B cell (primary cell): ENCODE data around the gene B4GALT1. TPM values are rescaled to one million over a fixed set of nuclear protein-coding genes. Genes with fewer than 3 reads are reported as not detected.
"Not testable (repeated sequence)": the region's sequence is repeated elsewhere in the genome, so short reads cannot be mapped to it uniquely, and the experiment has no call there.

Experiments used
- ATAC-seq: fragments of 200-7000 bp; cut with Tn5 transposase; one replicate; pipeline ENCODE4 v1.10.0; 2021; ENCODE audit warnings: low read depth, mild to moderate bottlenecking, moderate number of reproducible peaks, moderate library complexity
- CTCF ChIA-PET: fragments of 350-600 bp; sonication (Branson Sonifier 250); formaldehyde crosslinking; loops from one replicate; lab custom pipeline; 2021; ENCODE audit warnings: antibody characterized with exemption, inconsistent platforms; lab: Charles Lee
- POLR2A ChIA-PET: fragments of 350-600 bp; sonication (Branson Sonifier 250); formaldehyde crosslinking; loops from one replicate; lab custom pipeline; 2021; ENCODE audit warnings: antibody characterized with exemption; lab: Charles Lee
- DNase-seq: peaks from one replicate; pipeline ENCODE4 v3.0.0; 2013
- H2AFZ ChIP-seq: 2 replicates; pipeline ENCODE4 v1.6.1; 2012; ENCODE audit warnings: mild to moderate bottlenecking, low read depth, low read length; ENCODE audit not compliant: insufficient read depth, poor library complexity, severe bottlenecking
- H3K27ac ChIP-seq, 2 donors: 1 replicate in 1 of 2; 2 replicates in 1 of 2; pipeline ENCODE4 v1.5.1; 2012 to 2013; ENCODE audit warnings: low read length in 2 of 2, mild to moderate bottlenecking in 2 of 2, moderate library complexity in 1 of 2
- H3K27me3 ChIP-seq, 4 experiments: fragments of 200-600 bp in 1 of 4; sonication (generic) in 1 of 4; replicated peaks in 1 of 4; 1 replicate in 2 of 4; 2 replicates in 2 of 4; pipeline versions ENCODE4 v1.6.1 to v1.7.0; 2013 to 2016; ENCODE audit warnings: low read length in 3 of 4, mild to moderate bottlenecking in 2 of 4, mixed read lengths in 1 of 4, moderate library complexity in 1 of 4; ENCODE audit not compliant: insufficient read depth in 4 of 4, control insufficient read depth in 3 of 4; ENCODE audit errors: control extremely low read depth in 1 of 4
- H3K36me3 ChIP-seq, 2 experiments: replicated peaks in 1 of 2; 1 replicate in 1 of 2; 2 replicates in 1 of 2; pipeline versions ENCODE4 v1.6.1 to v1.7.1; 2013; ENCODE audit warnings: low read length in 1 of 2; ENCODE audit not compliant: insufficient read depth in 2 of 2, control insufficient read depth in 1 of 2; ENCODE audit errors: control extremely low read depth in 1 of 2, extremely low read depth in 1 of 2
- H3K4me1 ChIP-seq, 2 donors: fragments of 200-600 bp in 1 of 2; sonication (generic) in 1 of 2; 1 replicate in 1 of 2; 2 replicates in 1 of 2; pipeline versions ENCODE4 v1.5.1 to v1.6.1; 2013 to 2017; ENCODE audit warnings: low read length in 2 of 2; ENCODE audit not compliant: control insufficient read depth in 2 of 2, insufficient read depth in 2 of 2
- H3K4me2 ChIP-seq: replicated peaks from 2 replicates; pipeline ENCODE3; 2012; ENCODE audit warnings: mild to moderate bottlenecking, low read depth, low read length; ENCODE audit not compliant: poor library complexity, severe bottlenecking
- H3K4me3 ChIP-seq, 5 experiments: fragments of 200-600 bp in 1 of 5; sonication (generic) in 1 of 5; 1 replicate in 3 of 5; 2 replicates in 2 of 5; pipeline versions ENCODE4 v1.5.1 to v1.7.0; 2011 to 2016; ENCODE audit warnings: low read length in 4 of 5, mild to moderate bottlenecking in 4 of 5, low read depth in 2 of 5, control low read depth in 1 of 5, moderate library complexity in 1 of 5; ENCODE audit not compliant: insufficient read depth in 1 of 5; ENCODE audit errors: control extremely low read depth in 1 of 5, extremely low read depth in 1 of 5
- H3K79me2 ChIP-seq: fragments of 200-600 bp; sonication (generic); one replicate; pipeline ENCODE4 v1.6.0; 2016; ENCODE audit warnings: low read length; ENCODE audit not compliant: control insufficient read depth, insufficient read depth
- H3K9ac ChIP-seq: fragments of 200-600 bp; sonication (generic); 2 replicates; pipeline ENCODE4 v1.6.1; 2017; ENCODE audit warnings: mild to moderate bottlenecking, low read length, moderate library complexity
- H3K9me3 ChIP-seq, 3 donors: one replicate each; pipeline versions ENCODE4 v1.6.1 to v1.7.1; 2013; ENCODE audit warnings: low read length in 2 of 3; ENCODE audit not compliant: control insufficient read depth in 2 of 3, insufficient read depth in 1 of 3; ENCODE audit errors: control extremely low read depth in 1 of 3
- H4K20me1 ChIP-seq: 2 replicates; pipeline ENCODE4 v1.6.0; 2012; ENCODE audit warnings: mild to moderate bottlenecking, low read length; ENCODE audit not compliant: insufficient read depth, control insufficient read depth, poor library complexity, severe bottlenecking
- H3K27ac Mint-ChIP-seq: one replicate; pipeline ENCODE4 v1.8.0; 2021; ENCODE audit warnings: mixed read lengths
- H3K27me3 Mint-ChIP-seq: one replicate; pipeline ENCODE4 v1.8.0; 2021; ENCODE audit warnings: mixed read lengths
- H3K4me1 Mint-ChIP-seq: one replicate; pipeline ENCODE4 v1.8.0; 2021; ENCODE audit warnings: mixed read lengths
- H3K4me3 Mint-ChIP-seq: one replicate; pipeline ENCODE4 v1.8.0; 2021; ENCODE audit warnings: mixed read lengths
- H3K9me3 Mint-ChIP-seq: one replicate; pipeline ENCODE4 v1.8.0; 2022; ENCODE audit warnings: mixed read lengths; ENCODE audit not compliant: insufficient read depth
- CTCF ChIP-seq: fragments of 200-600 bp; IDR thresholded peaks from one replicate; pipeline ENCODE4 v1.8.0; 2022; ENCODE audit warnings: antibody characterized with exemption, mild to moderate bottlenecking
- EZH2 ChIP-seq: IDR thresholded peaks from 2 replicates; pipeline ENCODE4 v1.6.1; 2012; ENCODE audit warnings: borderline replicate concordance, low read depth, mild to moderate bottlenecking, moderate library complexity, low read length; ENCODE audit not compliant: insufficient read depth, poor library complexity, severe bottlenecking
- WGBS: methylation state at CpG from one replicate; pipeline ENCODE4 v1.1.5; 2013; ENCODE audit warnings: missing lambda C conversion rate; ENCODE audit not compliant: insufficient coverage; 5-methylcytosine and 5-hydroxymethylcytosine counted together
- intact Hi-C: fragments of 100-400 bp; cut with micrococcal nuclease; formaldehyde crosslinking; loops from one replicate; pipeline ENCODE4 v1.10.0; 2022
- polyA plus RNA-seq: library from polyadenylated mRNA; depleted of rRNA; stranded (reverse); fragments of >200 nt; gene quantifications from 2 replicates; pipeline ENCODE4 v1.2.3, GENCODE V29; 2012
- total RNA-seq, 2 donors: library from RNA; stranded (reverse); fragments of 120-200 nt in 1 of 2; gene quantifications; 1 replicate in 1 of 2; 2 replicates in 1 of 2; pipeline versions ENCODE4 v1.2.3 to v1.2.4, GENCODE V29; 2013 to 2022

B4GALT1 gene
- total and polyA plus RNA-seq, 2 donors (not counting 1 experiment from before 2014, with no cell fraction given) = 49.2 to 201 TPM

- Mint-ChIP-seq H3K4me1 (peaks cover 89% of the 10 kb centered on the region), H3K27me3 (no peaks in the 10 kb centered on the region), H3K27ac (peak overlapping the region; percentile 93), H3K4me3 (peak overlapping the region; percentile 95), H3K9me3 (no peaks in the 10 kb centered on the region)
- Histone ChIP-seq H3K4me1 (peaks cover 93 to 99% of the 10 kb centered on the region in 2 donors), H4K20me1 (peaks cover 42% of the 10 kb centered on the region), H3K9me3 (no peaks in the 10 kb centered on the region), H2AFZ (no peak overlapping the region), H3K4me2 (peak overlapping the region; percentile 95), H3K4me3 (peak overlapping the region in 3 of 5 experiments; percentile 3 to 59 (median 29)), H3K79me2 (peaks cover 100% of the 10 kb centered on the region), H3K9ac (peak overlapping the region; percentile 21), H3K36me3 (no peaks in the 10 kb centered on the region), H3K27me3 (no peaks in the 10 kb centered on the region), H3K27ac (peak overlapping the region; percentile 92 to 95)
- intact Hi-C loops = loop anchor here (10.0 kb wide), 1 partner anchor 134 kb away; the partner anchor contains the start of gene NFX1
- ChIA-PET CTCF (interaction anchor here (0.7 to 3.8 kb wide), 12 partner anchors 10 to 103 kb away, joined by 3 to 23 read pairs (median 3); partner anchors contain the start of genes BAG1 and CHMP5), POLR2A (interaction anchor here (0.6 to 5.0 kb wide), 8 partner anchors 10 to 88 kb away, joined by 3 to 44 read pairs (median 4); no protein-coding TSS in a partner anchor)
- DNase-seq (peak; percentile 51), ATAC-seq (peak; percentile 53)
- no peak for TF ChIP-seq CTCF
- no peak for TF ChIP-seq EZH2
- WGBS = 61% methylated on average over 5 of the region's 6 CpGs
These were observed 6.0 kb downstream of the B4GALT1 start for GRCh38 chr9:33161011-33161588.

- not testable (repeated sequence) for H3K9me3 ChIP-seq, H2AFZ ChIP-seq, H3K27me3 ChIP-seq, ATAC-seq, H3K36me3 ChIP-seq, H3K9me3 Mint-ChIP-seq, H3K27me3 Mint-ChIP-seq
- intact Hi-C loops = loop anchor here (10.0 kb wide), 1 partner anchor 134 kb away; the partner anchor contains the start of gene NFX1
- Histone ChIP-seq H3K4me1 (peaks cover 97 to 99% of the 10 kb centered on the region in 2 donors), H3K9ac (peak overlapping the region; percentile 64), H3K27ac (peak overlapping the region; percentile 92 to 95), H3K4me2 (peak overlapping the region; percentile 95), H3K4me3 (peak overlapping the region in 2 of 5 experiments; percentile 29 to 59), H4K20me1 (peaks cover 37% of the 10 kb centered on the region), H3K79me2 (peaks cover 100% of the 10 kb centered on the region)
- peak overlapping the region; percentile 95 for H3K4me3 Mint-ChIP-seq
- ChIA-PET POLR2A (interaction anchor here (0.6 to 5.0 kb wide), 9 partner anchors 10 to 83 kb away, joined by 3 to 44 read pairs (median 4); no protein-coding TSS in a partner anchor), CTCF (interaction anchor here (0.9 to 3.8 kb wide), 10 partner anchors 9 to 104 kb away, joined by 3 to 23 read pairs (median 3); partner anchors contain the start of genes BAG1 and CHMP5)
- H3K27ac Mint-ChIP-seq = peak overlapping the region; percentile 93
- peak; percentile 32 for DNase-seq
- peaks cover 95% of the 10 kb centered on the region for H3K4me1 Mint-ChIP-seq
- 8% methylated on average over 2 of the region's 9 CpGs for WGBS
These were observed 6.7 kb downstream of the B4GALT1 start for GRCh38 chr9:33160446-33160845.
